SIG-M5 treated with dmso at 0.1 percent for 504 hours (cell line): ENCODE results near the gene MAX.

Experiments
- DNase-seq: peaks from one replicate; lab custom pipeline; 2025; ENCODE audit not compliant: unreplicated experiment; lab: John Stamatoyannopoulos, UW

MAX gene

GRCh38 chr14:65074449-65075150 lies 27.7 kb downstream of the MAX start:
- DNase-seq: peak; percentile 25

- DNase-seq: no peak
Measured at GRCh38 chr14:65073605-65074201, 28.6 kb downstream of the MAX start.

- no peak for DNase-seq
Measured at GRCh38 chr14:65072937-65073336, 29.4 kb downstream of the MAX start.

GRCh38 chr14:65072256-65072655 lies 30.1 kb downstream of the MAX start:
- DNase-seq: no peak

- DNase-seq: no peak
Measured at GRCh38 chr14:65071544-65071943, 30.8 kb downstream of the MAX start.

GRCh38 chr14:65070471-65070976 lies 31.8 kb downstream of the MAX start:
- peak; percentile 14 for DNase-seq

- no peak for DNase-seq
Measured at GRCh38 chr14:65069874-65070413, 32.4 kb downstream of the MAX start.

GRCh38 chr14:65065719-65066118 lies 36.6 kb downstream of the MAX start:
- peak; percentile 46 for DNase-seq

GRCh38 chr14:65062096-65063075 lies 39.9 kb downstream of the MAX start:
- DNase-seq: no peak

GRCh38 chr14:65057695-65058094 lies 44.6 kb downstream of the MAX start:
- no peak for DNase-seq

- no peak for DNase-seq
Measured at GRCh38 chr14:65054471-65055085, 47.7 kb downstream of the MAX start.

GRCh38 chr14:65053466-65053865 lies 48.9 kb downstream of the MAX start:
- no peak for DNase-seq

GRCh38 chr14:65052832-65053231 lies 49.5 kb downstream of the MAX start:
- DNase-seq: no peak

- no peak for DNase-seq
Measured at GRCh38 chr14:65045709-65046108, 56.6 kb downstream of the MAX start.

GRCh38 chr14:65045006-65045405 lies 57.3 kb downstream of the MAX start:
- peak; percentile 18 for DNase-seq

GRCh38 chr14:65044596-65044959 lies 57.7 kb downstream of the MAX start:
- DNase-seq: peak; percentile 96

GRCh38 chr14:65043893-65044595 lies 58.3 kb downstream of the MAX start:
- DNase-seq: no peak

GRCh38 chr14:65042731-65043372 lies 59.5 kb downstream of the MAX start:
- DNase-seq: peak; percentile 88

- no peak for DNase-seq
Measured at GRCh38 chr14:65042296-65042695, 60.0 kb downstream of the MAX start.

GRCh38 chr14:65041434-65041915 lies 60.8 kb downstream of the MAX start:
- no peak for DNase-seq
